H9 (cell line): ENCODE results near the gene TNFAIP3. TPM values are rescaled to one million over a fixed set of nuclear protein-coding genes. Genes with fewer than 3 reads are reported as not detected.

ENCODE experiments used
- DNase-seq: peaks from one replicate; pipeline ENCODE4 v3.0.0-alpha.2; 2017
- H2AFZ ChIP-seq: one replicate; pipeline ENCODE4 v1.6.1; 2013; ENCODE audit warnings: mild to moderate bottlenecking, low read length, control low read depth, moderate library complexity
- H2AK5ac ChIP-seq: 2 replicates; pipeline ENCODE4 v1.6.1; 2013; ENCODE audit warnings: low read length, control low read depth, mixed read lengths; ENCODE audit not compliant: insufficient read length
- H2BK120ac ChIP-seq: one replicate; pipeline ENCODE4 v1.6.1; 2013; ENCODE audit warnings: low read depth, mild to moderate bottlenecking, low read length, control low read depth, inconsistent platforms; ENCODE audit not compliant: poor library complexity, severe bottlenecking
- H2BK12ac ChIP-seq: 2 replicates; pipeline ENCODE4 v1.6.1; 2013; ENCODE audit warnings: low read length, control low read depth, mixed read lengths, low read depth; ENCODE audit not compliant: insufficient read length
- H2BK15ac ChIP-seq: 2 replicates; pipeline ENCODE4 v1.6.1; 2013; ENCODE audit warnings: low read depth, low read length, control low read depth
- H2BK20ac ChIP-seq: one replicate; pipeline ENCODE4 v1.6.1; 2013; ENCODE audit warnings: low read depth, mild to moderate bottlenecking, low read length, control low read depth, inconsistent platforms; ENCODE audit not compliant: poor library complexity, severe bottlenecking
- H2BK5ac ChIP-seq: 2 replicates; pipeline ENCODE4 v1.6.1; 2013; ENCODE audit warnings: low read length, control low read depth, mixed read lengths; ENCODE audit not compliant: insufficient read length
- H3K14ac ChIP-seq: 2 replicates; pipeline ENCODE4 v1.6.1; 2013; ENCODE audit warnings: low read length, control low read depth; ENCODE audit not compliant: insufficient read depth
- H3K18ac ChIP-seq: 2 replicates; pipeline ENCODE4 v1.6.1; 2013; ENCODE audit warnings: low read depth, mild to moderate bottlenecking, mixed read lengths, low read length, control low read depth; ENCODE audit not compliant: insufficient read length
- H3K23ac ChIP-seq: 2 replicates; pipeline ENCODE4 v1.6.1; 2013; ENCODE audit warnings: low read length, control low read depth, mixed read lengths, low read depth; ENCODE audit not compliant: insufficient read length
- H3K23me2 ChIP-seq: 2 replicates; pipeline ENCODE4 v1.6.1; 2013; ENCODE audit warnings: low read depth, mild to moderate bottlenecking, mixed read lengths, low read length, control low read depth; ENCODE audit not compliant: insufficient read length, poor library complexity, severe bottlenecking
- H3K27ac ChIP-seq: 2 replicates; pipeline ENCODE4 v1.5.1; 2013; ENCODE audit warnings: low read length, control low read depth, mixed read lengths, low read depth; ENCODE audit not compliant: insufficient read length
- H3K27me3 ChIP-seq: 2 replicates; pipeline ENCODE4 v1.6.1; 2013; ENCODE audit warnings: low read length, control low read depth, inconsistent platforms; ENCODE audit not compliant: insufficient read depth
- H3K4ac ChIP-seq: 2 replicates; pipeline ENCODE4 v1.6.1; 2013; ENCODE audit warnings: low read depth, mild to moderate bottlenecking, control low read depth, inconsistent platforms, low read length, moderate library complexity
- H3K4me1 ChIP-seq: 2 replicates; pipeline ENCODE4 v1.6.1; 2013; ENCODE audit warnings: low read length, control low read depth, inconsistent platforms; ENCODE audit not compliant: insufficient read depth
- H3K4me2 ChIP-seq: 2 replicates; pipeline ENCODE4 v1.6.1; 2013; ENCODE audit warnings: low read length, control low read depth, mixed read lengths; ENCODE audit not compliant: insufficient read length, insufficient read depth
- H3K56ac ChIP-seq: 2 replicates; pipeline ENCODE4 v1.6.1; 2013; ENCODE audit warnings: low read depth, mild to moderate bottlenecking, mixed read lengths, low read length, control low read depth; ENCODE audit not compliant: insufficient read length
- H3K79me1 ChIP-seq: 2 replicates; pipeline ENCODE4 v1.6.1; 2013; ENCODE audit warnings: low read depth, mild to moderate bottlenecking, moderate library complexity, low read length, control low read depth, inconsistent platforms; ENCODE audit not compliant: insufficient read depth, poor library complexity, severe bottlenecking
- H3K79me2 ChIP-seq: 2 replicates; pipeline ENCODE4 v1.6.1; 2013; ENCODE audit warnings: low read length, control low read depth, inconsistent platforms; ENCODE audit not compliant: insufficient read depth
- H3K9ac ChIP-seq: 2 replicates; pipeline ENCODE4 v1.6.1; 2013; ENCODE audit warnings: low read length, control low read depth, mixed read lengths; ENCODE audit not compliant: insufficient read length; ENCODE audit errors: extremely low read depth
- H3K9me3 ChIP-seq: one replicate; pipeline ENCODE4 v1.6.1; 2013; ENCODE audit warnings: low read depth, low read length, inconsistent platforms; ENCODE audit not compliant: control insufficient read depth
- H3T11ph ChIP-seq: one replicate; pipeline ENCODE4 v1.6.1; 2013; ENCODE audit warnings: mild to moderate bottlenecking, low read length, control low read depth, inconsistent platforms
- H4K20me1 ChIP-seq: one replicate; pipeline ENCODE4 v1.6.1; 2013; ENCODE audit not compliant: control insufficient read depth, insufficient read length, insufficient read depth
- H4K5ac ChIP-seq: 2 replicates; pipeline ENCODE4 v1.6.1; 2013; ENCODE audit warnings: low read depth, mild to moderate bottlenecking, mixed read lengths, low read length, control low read depth; ENCODE audit not compliant: insufficient read length
- H4K8ac ChIP-seq: replicated peaks from 2 replicates; pipeline ENCODE4 v1.6.1; 2013; ENCODE audit warnings: low read length, control low read depth, mixed read lengths, low read depth; ENCODE audit not compliant: insufficient read length
- H4K91ac ChIP-seq: 2 replicates; pipeline ENCODE4 v1.6.1; 2013; ENCODE audit warnings: low read depth, mild to moderate bottlenecking, moderate library complexity, mixed read lengths, low read length, control low read depth; ENCODE audit not compliant: insufficient read length
- H3K27ac Mint-ChIP-seq, 3 experiments: 2 replicates in 2 of 3; 3 replicates in 1 of 3; pipeline ENCODE4 v1.8.0; 2020 to 2021; ENCODE audit warnings: mixed read lengths in 3 of 3, mild to moderate bottlenecking in 1 of 3, moderate library complexity in 1 of 3
- H3K27me3 Mint-ChIP-seq: 2 replicates; pipeline ENCODE4 v1.8.0; 2021; ENCODE audit warnings: low read depth, mild to moderate bottlenecking, moderate library complexity, mixed read lengths
- H3K36me3 Mint-ChIP-seq, 3 experiments: 2 replicates in 2 of 3; 3 replicates in 1 of 3; pipeline ENCODE4 v1.8.0; 2020 to 2021; ENCODE audit warnings: low read depth in 3 of 3, mixed read lengths in 3 of 3; ENCODE audit not compliant: insufficient read depth in 1 of 3
- H3K4me1 Mint-ChIP-seq, 2 experiments: 2 replicates each; pipeline ENCODE4 v1.8.0; 2020; ENCODE audit warnings: mixed read lengths in 2 of 2
- H3K4me3 Mint-ChIP-seq, 2 experiments: 2 replicates in 1 of 2; 3 replicates in 1 of 2; pipeline ENCODE4 v1.8.0; 2020 to 2021; ENCODE audit warnings: mild to moderate bottlenecking in 2 of 2, mixed read lengths in 2 of 2, moderate library complexity in 1 of 2
- H3K9me3 Mint-ChIP-seq, 2 experiments: 2 replicates in 1 of 2; 3 replicates in 1 of 2; pipeline ENCODE4 v1.8.0; 2020; ENCODE audit warnings: mild to moderate bottlenecking in 2 of 2, mixed read lengths in 2 of 2, moderate library complexity in 1 of 2
- WGBS: extraction: QIAGEN DNeasy Blood & Tissue Kit; methylation state at CpG from one replicate; pipeline ENCODE4 v1.1.7; 2013; ENCODE audit warnings: missing lambda C conversion rate, low lambda C conversion rate, mixed read lengths; ENCODE audit not compliant: insufficient read length; ENCODE audit errors: extremely low coverage; 5-methylcytosine and 5-hydroxymethylcytosine counted together
- total RNA-seq: library from RNA; stranded (reverse); gene quantifications from 2 replicates; pipeline ENCODE4 v1.2.1, GENCODE V29; 2021
- TF ChIP-seq, protein P1 (sequence below): fragments of 200-600 bp; sonication (generic); conservative IDR thresholded peaks from 3 replicates; pipeline ENCODE4 v1.8.0; 2021; ENCODE audit warnings: antibody characterized with exemption, mild to moderate bottlenecking

TNFAIP3 gene
- total RNA-seq, 1 experiment from 2014 or later = 3.7 TPM

DNA sequence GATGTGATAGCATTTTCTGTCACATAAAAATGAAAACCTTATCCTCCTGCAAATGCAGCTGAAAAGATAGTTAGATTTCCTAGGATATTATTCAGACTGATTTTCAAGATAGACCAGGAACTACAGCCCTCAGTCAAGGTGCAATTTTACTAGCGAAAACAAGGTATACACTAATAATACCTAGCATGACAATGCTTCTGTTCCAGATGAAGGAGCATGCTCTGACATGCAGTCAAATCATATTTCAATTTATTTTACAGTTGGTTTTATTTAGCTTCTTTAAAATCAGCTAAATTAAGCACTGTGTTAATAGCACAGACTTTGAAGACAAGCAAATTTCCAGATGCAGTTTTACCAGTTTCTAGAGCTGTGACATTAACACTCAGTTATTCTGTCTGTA, 14.2 kb upstream of the TNFAIP3 start:
- no peak overlapping the region for H4K5ac ChIP-seq
- no peak overlapping the region for H3K56ac ChIP-seq
- H2AFZ ChIP-seq = no peak overlapping the region
- no peak overlapping the region for H4K8ac ChIP-seq
- no peak overlapping the region for H3K18ac ChIP-seq
- H4K91ac ChIP-seq = no peak overlapping the region
- no peak overlapping the region for H2BK120ac ChIP-seq
- H3K79me2 ChIP-seq = no peaks in the 10 kb centered on the region
- no peak overlapping the region for H3K23ac ChIP-seq
- no peak overlapping the region for H3K4ac ChIP-seq
- H3K27ac Mint-ChIP-seq = no peak overlapping the region
- no peaks in the 10 kb centered on the region; a peak in 1 of 7 replicates for H3K36me3 Mint-ChIP-seq
- no peaks in the 10 kb centered on the region for H3K4me1 ChIP-seq
- H2AK5ac ChIP-seq = no peak overlapping the region
- no peak overlapping the region for H3K4me2 ChIP-seq
- no peak overlapping the region for H2BK20ac ChIP-seq
- WGBS = no CpG with 5 or more reads among the region's 1 CpG
- no peaks in the 10 kb centered on the region for H3K79me1 ChIP-seq
- H3K14ac ChIP-seq = no peak overlapping the region
- no peak overlapping the region for H3K27ac ChIP-seq
- no peak overlapping the region for H3K4me3 Mint-ChIP-seq
- H3K9me3 ChIP-seq = no peaks in the 10 kb centered on the region
- H3K9ac ChIP-seq = no peak overlapping the region
- no peak overlapping the region for H2BK15ac ChIP-seq
- no peaks in the 10 kb centered on the region; the same call in 1 of the 2 replicates for H3K27me3 Mint-ChIP-seq
- H3K27me3 ChIP-seq = no peaks in the 10 kb centered on the region
- no peak overlapping the region for H2BK12ac ChIP-seq
- TF ChIP-seq, protein P1, sequence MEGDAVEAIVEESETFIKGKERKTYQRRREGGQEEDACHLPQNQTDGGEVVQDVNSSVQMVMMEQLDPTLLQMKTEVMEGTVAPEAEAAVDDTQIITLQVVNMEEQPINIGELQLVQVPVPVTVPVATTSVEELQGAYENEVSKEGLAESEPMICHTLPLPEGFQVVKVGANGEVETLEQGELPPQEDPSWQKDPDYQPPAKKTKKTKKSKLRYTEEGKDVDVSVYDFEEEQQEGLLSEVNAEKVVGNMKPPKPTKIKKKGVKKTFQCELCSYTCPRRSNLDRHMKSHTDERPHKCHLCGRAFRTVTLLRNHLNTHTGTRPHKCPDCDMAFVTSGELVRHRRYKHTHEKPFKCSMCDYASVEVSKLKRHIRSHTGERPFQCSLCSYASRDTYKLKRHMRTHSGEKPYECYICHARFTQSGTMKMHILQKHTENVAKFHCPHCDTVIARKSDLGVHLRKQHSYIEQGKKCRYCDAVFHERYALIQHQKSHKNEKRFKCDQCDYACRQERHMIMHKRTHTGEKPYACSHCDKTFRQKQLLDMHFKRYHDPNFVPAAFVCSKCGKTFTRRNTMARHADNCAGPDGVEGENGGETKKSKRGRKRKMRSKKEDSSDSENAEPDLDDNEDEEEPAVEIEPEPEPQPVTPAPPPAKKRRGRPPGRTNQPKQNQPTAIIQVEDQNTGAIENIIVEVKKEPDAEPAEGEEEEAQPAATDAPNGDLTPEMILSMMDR = no peak
- 0 out of 5 replicates have a peak, but pooled peaks cover 0 to 3% of the 10 kb centered on the region in 2 experiments for H3K9me3 Mint-ChIP-seq
- no peak overlapping the region for H2BK5ac ChIP-seq
- no peak for DNase-seq
- no peak overlapping the region for H3T11ph ChIP-seq
- H4K20me1 ChIP-seq = no peaks in the 10 kb centered on the region
- H3K4me1 Mint-ChIP-seq = no peaks in the 10 kb centered on the region
- H3K23me2 ChIP-seq = no peaks in the 10 kb centered on the region
